ENCODE data around the gene OPRM1. TPM values are rescaled to one million over a fixed set of nuclear protein-coding genes. Genes with fewer than 3 reads are reported as not detected.

Gene OPRM1
- total RNA-seq, 1 donor from 2014 or later, result not detected

DNA sequence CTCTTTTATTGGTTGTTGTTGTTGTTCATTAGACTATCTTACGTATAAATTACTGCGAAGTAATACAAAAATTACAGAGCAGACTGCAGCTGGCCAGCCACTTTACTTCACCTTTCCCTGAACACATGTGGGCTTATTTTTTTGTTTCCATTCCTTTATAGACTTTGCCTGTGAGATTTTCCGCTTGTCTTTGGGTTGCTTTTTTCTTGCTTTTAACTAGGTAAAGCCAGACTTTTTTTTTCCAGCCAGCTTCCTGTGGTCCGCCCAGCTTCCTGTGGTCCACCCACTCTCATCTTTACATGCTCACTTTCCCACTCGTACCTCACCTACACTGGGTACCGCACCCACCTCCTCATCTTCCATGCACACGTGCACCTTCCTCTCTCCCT, 238.6 kb downstream of the OPRM1 start:
- H3K36me3 ChIP-seq, result no peaks in the 10 kb centered on the region
- ATAC-seq (no peak), DNase-seq (no peak)
- no peaks in the 10 kb centered on the region for H3K27me3 ChIP-seq
- H3K27ac ChIP-seq, result no peak overlapping the region
- no peaks in the 10 kb centered on the region for H3K9me3 ChIP-seq
- peak overlapping the region; percentile 0 for H3K4me3 ChIP-seq
- no peaks in the 10 kb centered on the region for H3K4me1 ChIP-seq
- TF ChIP-seq, protein P1, sequence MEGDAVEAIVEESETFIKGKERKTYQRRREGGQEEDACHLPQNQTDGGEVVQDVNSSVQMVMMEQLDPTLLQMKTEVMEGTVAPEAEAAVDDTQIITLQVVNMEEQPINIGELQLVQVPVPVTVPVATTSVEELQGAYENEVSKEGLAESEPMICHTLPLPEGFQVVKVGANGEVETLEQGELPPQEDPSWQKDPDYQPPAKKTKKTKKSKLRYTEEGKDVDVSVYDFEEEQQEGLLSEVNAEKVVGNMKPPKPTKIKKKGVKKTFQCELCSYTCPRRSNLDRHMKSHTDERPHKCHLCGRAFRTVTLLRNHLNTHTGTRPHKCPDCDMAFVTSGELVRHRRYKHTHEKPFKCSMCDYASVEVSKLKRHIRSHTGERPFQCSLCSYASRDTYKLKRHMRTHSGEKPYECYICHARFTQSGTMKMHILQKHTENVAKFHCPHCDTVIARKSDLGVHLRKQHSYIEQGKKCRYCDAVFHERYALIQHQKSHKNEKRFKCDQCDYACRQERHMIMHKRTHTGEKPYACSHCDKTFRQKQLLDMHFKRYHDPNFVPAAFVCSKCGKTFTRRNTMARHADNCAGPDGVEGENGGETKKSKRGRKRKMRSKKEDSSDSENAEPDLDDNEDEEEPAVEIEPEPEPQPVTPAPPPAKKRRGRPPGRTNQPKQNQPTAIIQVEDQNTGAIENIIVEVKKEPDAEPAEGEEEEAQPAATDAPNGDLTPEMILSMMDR (IDR thresholded peaks at IDR 0.05), result no peak
- intact Hi-C loops (cut with DNase I), result loop anchor here (5.0 kb wide), 1 partner anchor 120 kb away; no protein-coding TSS in a partner anchor

DNA sequence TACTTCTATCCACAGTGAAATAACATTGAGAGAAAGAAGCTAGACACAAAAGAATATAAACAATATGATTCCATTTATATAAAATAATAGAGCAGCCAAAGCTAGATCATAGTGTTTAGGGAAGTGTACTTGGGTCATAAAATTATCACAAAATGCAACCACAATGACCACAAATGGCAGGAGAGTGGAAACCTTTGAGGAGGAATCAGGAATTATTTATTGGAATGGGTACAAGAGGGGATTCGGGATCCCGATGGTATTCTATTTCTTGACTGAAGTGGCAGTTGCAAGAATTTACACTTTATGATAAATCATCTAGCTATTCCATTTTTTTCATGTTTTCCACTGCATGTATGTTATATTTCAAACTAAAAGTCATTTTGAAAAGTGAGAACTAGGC, 241.5 kb downstream of the OPRM1 start:
- Histone ChIP-seq H3K27me3 (no peaks in the 10 kb centered on the region), H3K4me3 (no peak overlapping the region), H3K4me1 (no peaks in the 10 kb centered on the region), H3K36me3 (no peaks in the 10 kb centered on the region), H3K9me3 (no peaks in the 10 kb centered on the region), H3K27ac (no peak overlapping the region)
- TF ChIP-seq, protein P1 (IDR thresholded peaks at IDR 0.05), result no peak
- intact Hi-C loops (cut with DNase I), result no loop called here
- DNase-seq, result no peak
- no peak for ATAC-seq

- TF ChIP-seq, protein P1 (IDR thresholded peaks at IDR 0.05), result no peak
- Histone ChIP-seq H3K27me3 (no peaks in the 10 kb centered on the region), H3K4me3 (no peak overlapping the region), H3K9me3 (no peaks in the 10 kb centered on the region), H3K36me3 (no peaks in the 10 kb centered on the region), H3K4me1 (no peaks in the 10 kb centered on the region), H3K27ac (no peak overlapping the region)
- intact Hi-C loops (cut with DNase I), result no loop called here
- no peak for DNase-seq
- ATAC-seq, result no peak
These were observed 245.3 kb downstream of the OPRM1 start for GRCh38 chr6:154284313-154284853.

DNA sequence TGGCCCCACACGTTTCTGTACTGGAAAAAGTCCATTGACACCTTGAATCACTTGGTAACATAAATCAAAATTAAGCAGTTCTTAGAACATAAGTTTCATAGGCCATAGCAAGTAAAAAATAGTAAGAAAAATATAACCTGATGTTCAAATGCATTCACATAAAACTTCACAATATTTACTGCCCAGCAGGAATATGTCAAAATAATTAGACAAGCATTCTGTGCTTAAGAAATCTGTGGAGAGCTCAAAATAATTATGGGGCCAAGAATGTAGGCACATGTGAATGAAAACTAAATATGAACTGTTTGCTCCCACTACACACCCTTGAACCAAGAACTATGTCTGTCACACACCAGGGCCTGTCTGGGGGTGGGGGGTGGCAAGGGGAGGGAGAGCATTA, 246.8 kb downstream of the OPRM1 start:
- no peaks in the 10 kb centered on the region for H3K27me3 ChIP-seq
- no peak overlapping the region for H3K4me3 ChIP-seq
- DNase-seq (no peak), ATAC-seq (no peak)
- intact Hi-C loops (cut with DNase I), result no loop called here
- TF ChIP-seq, protein P1 (IDR thresholded peaks at IDR 0.05), result no peak
- no peaks in the 10 kb centered on the region for H3K9me3 ChIP-seq
- H3K36me3 ChIP-seq, result no peaks in the 10 kb centered on the region
- H3K4me1 ChIP-seq, result no peaks in the 10 kb centered on the region
- H3K27ac ChIP-seq, result no peak overlapping the region

DNA sequence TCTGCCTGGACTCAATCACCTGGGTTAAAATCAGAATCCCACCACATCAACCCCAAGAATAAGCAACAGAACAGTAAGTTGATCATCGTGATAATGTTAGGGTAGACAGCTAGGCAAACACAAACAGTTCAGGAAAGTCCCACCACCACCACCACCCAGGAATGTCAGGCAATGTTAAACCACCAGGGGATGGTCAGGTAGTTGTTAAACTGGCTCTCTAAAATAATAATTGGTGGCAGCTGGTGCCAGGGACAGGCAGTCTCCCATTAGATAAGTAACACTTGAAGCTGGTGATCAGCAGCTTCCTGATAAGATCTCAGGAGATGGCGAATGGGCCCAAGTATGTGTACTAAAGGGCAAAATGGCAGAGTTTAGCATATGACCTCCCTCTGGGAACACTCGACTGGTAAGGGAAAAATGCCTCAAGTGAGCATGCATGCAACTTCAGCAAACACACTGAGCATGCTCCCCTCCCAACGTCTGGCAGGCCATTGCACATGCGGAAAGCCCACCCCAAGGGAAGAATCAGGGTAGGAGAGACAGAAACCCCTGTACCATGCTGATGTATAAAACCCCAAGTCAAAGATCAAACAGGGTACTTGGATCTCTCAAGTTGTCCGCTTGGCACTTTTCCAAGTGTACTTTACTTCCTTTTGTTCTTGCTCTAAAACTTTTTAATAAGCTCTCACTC, 250.9 kb downstream of the OPRM1 start:
- Histone ChIP-seq H3K4me1 (peaks cover 8% of the 10 kb centered on the region), H3K9me3 (no peaks in the 10 kb centered on the region), H3K4me3 (no peak overlapping the region), H3K36me3 (no peaks in the 10 kb centered on the region), H3K27ac (no peak overlapping the region), H3K27me3 (no peaks in the 10 kb centered on the region)
- DNase-seq (no peak), ATAC-seq (no peak)
- TF ChIP-seq, protein P1 (IDR thresholded peaks at IDR 0.05), result no peak
- intact Hi-C loops (cut with DNase I), result no loop called here
